Activated naive CD4-positive, alpha-beta T cell treated with anti-CD3 and anti-CD28 coated beads for 36 hours (primary cell): Measurements from ENCODE around the gene TNFRSF12A. TPM values are rescaled to one million over a fixed set of nuclear protein-coding genes. Genes with fewer than 3 reads are reported as not detected.
A peak's percentile ranks its signal among the peaks of the same experiment; 100 is the strongest.

Source experiments
- CTCF ChIA-PET: fragments of 350-600 bp; sonication (Branson Sonifier 250); formaldehyde crosslinking; loops from one replicate; lab custom pipeline; 2021; ENCODE audit warnings: antibody characterized with exemption; lab: Charles Lee
- DNase-seq: peaks from one replicate; pipeline ENCODE4 v3.0.0-alpha.2; 2020
- H3K27ac Mint-ChIP-seq: one replicate; pipeline ENCODE4 v1.8.0; 2021; ENCODE audit warnings: mild to moderate bottlenecking, mixed read lengths
- H3K27me3 Mint-ChIP-seq: one replicate; pipeline ENCODE4 v1.8.0; 2021; ENCODE audit warnings: low read depth, mixed read lengths
- H3K36me3 Mint-ChIP-seq: one replicate; pipeline ENCODE4 v1.8.0; 2021; ENCODE audit warnings: low read depth, mixed read lengths
- H3K4me1 Mint-ChIP-seq: one replicate; pipeline ENCODE4 v1.8.0; 2021; ENCODE audit warnings: low read depth, mixed read lengths
- H3K4me3 Mint-ChIP-seq: one replicate; pipeline ENCODE4 v1.8.0; 2021; ENCODE audit warnings: mild to moderate bottlenecking, moderate library complexity, mixed read lengths
- H3K9me3 Mint-ChIP-seq: one replicate; pipeline ENCODE4 v1.8.0; 2021; ENCODE audit warnings: mixed read lengths
- intact Hi-C: fragments of 100-400 bp; cut with micrococcal nuclease; formaldehyde crosslinking; loops from one replicate; pipeline ENCODE4 v1.15.1; 2023
- total RNA-seq, 2 experiments: library from RNA; stranded (reverse); gene quantifications; one replicate each; pipeline ENCODE4 v1.2.3, GENCODE V29; 2021

TNFRSF12A gene
- total RNA-seq, 2 experiments from 2014 or later: 0.88 to 0.96 TPM

- no peak for DNase-seq
- H3K4me3 Mint-ChIP-seq: peak overlapping the region; percentile 59
- CTCF ChIA-PET: interaction anchor here (13.3 kb wide), 1 partner anchor 22 kb away, joined by 310 read pairs; the partner anchor contains the start of genes CLDN6, HCFC1R1, THOC6 and TNFRSF12A
- H3K9me3 Mint-ChIP-seq: no peaks in the 10 kb centered on the region
- peaks cover 2% of the 10 kb centered on the region for H3K27me3 Mint-ChIP-seq
- intact Hi-C loops: loop anchor here (1.0 to 2.0 kb wide), 2 partner anchors 16 to 119 kb away; partner anchors contain the start of gene TNFRSF12A
- H3K36me3 Mint-ChIP-seq: no peaks in the 10 kb centered on the region
- H3K4me1 Mint-ChIP-seq: peaks cover 25% of the 10 kb centered on the region
- no peak overlapping the region for H3K27ac Mint-ChIP-seq
Measured at GRCh38 chr16:3004781-3005284, 15.3 kb upstream of the TNFRSF12A start.

- Mint-ChIP-seq H3K4me1 (peaks cover 28% of the 10 kb centered on the region), H3K27ac (no peak overlapping the region), H3K4me3 (no peak overlapping the region), H3K27me3 (peaks cover 2% of the 10 kb centered on the region), H3K9me3 (no peaks in the 10 kb centered on the region), H3K36me3 (no peaks in the 10 kb centered on the region)
- CTCF ChIA-PET: interaction anchor here (0.9 to 13.3 kb wide), 4 partner anchors 19 to 127 kb away, joined by 3 to 310 read pairs (median 4); partner anchors contain the start of genes CLDN6, HCFC1R1, THOC6 and TNFRSF12A
- intact Hi-C loops: no loop called here
- DNase-seq: no peak
Measured at GRCh38 chr16:3007059-3007956, 12.9 kb upstream of the TNFRSF12A start.

- DNase-seq: no peak
- Mint-ChIP-seq H3K9me3 (no peaks in the 10 kb centered on the region), H3K4me3 (no peak overlapping the region), H3K4me1 (peaks cover 30% of the 10 kb centered on the region), H3K36me3 (no peaks in the 10 kb centered on the region), H3K27ac (no peak overlapping the region), H3K27me3 (peaks cover 2% of the 10 kb centered on the region)
- CTCF ChIA-PET: interaction anchor here (0.9 to 13.3 kb wide), 3 partner anchors 19 to 127 kb away, joined by 3 to 310 read pairs (median 3); partner anchors contain the start of genes CLDN6, HCFC1R1, THOC6 and TNFRSF12A
- intact Hi-C loops: no loop called here
Measured at GRCh38 chr16:3007957-3008689, 12.0 kb upstream of the TNFRSF12A start.

GRCh38 chr16:3008690-3009037 lies 11.5 kb upstream of the TNFRSF12A start:
- CTCF ChIA-PET: interaction anchor here (13.3 kb wide), 1 partner anchor 18 kb away, joined by 310 read pairs; the partner anchor contains the start of genes CLDN6, HCFC1R1, THOC6 and TNFRSF12A
- Mint-ChIP-seq H3K36me3 (no peaks in the 10 kb centered on the region), H3K27me3 (peaks cover 2% of the 10 kb centered on the region), H3K9me3 (no peaks in the 10 kb centered on the region), H3K4me1 (peaks cover 30% of the 10 kb centered on the region), H3K4me3 (no peak overlapping the region), H3K27ac (no peak overlapping the region)
- DNase-seq: no peak
- intact Hi-C loops: no loop called here

GRCh38 chr16:3009568-3010390 lies 10.4 kb upstream of the TNFRSF12A start:
- Mint-ChIP-seq H3K36me3 (no peaks in the 10 kb centered on the region), H3K27ac (no peak overlapping the region), H3K4me1 (peaks cover 30% of the 10 kb centered on the region), H3K9me3 (no peaks in the 10 kb centered on the region), H3K27me3 (peaks cover 2% of the 10 kb centered on the region), H3K4me3 (no peak overlapping the region)
- no peak for DNase-seq
- intact Hi-C loops: no loop called here
- CTCF ChIA-PET: interaction anchor here (0.6 to 13.3 kb wide), 2 partner anchors 17 to 387 kb away, joined by 3 to 310 read pairs; partner anchors contain the start of genes CLDN6, HCFC1R1, THOC6 and TNFRSF12A

- Mint-ChIP-seq H3K9me3 (no peaks in the 10 kb centered on the region), H3K36me3 (no peaks in the 10 kb centered on the region), H3K4me1 (peaks cover 30% of the 10 kb centered on the region), H3K27me3 (peaks cover 2% of the 10 kb centered on the region), H3K27ac (no peak overlapping the region), H3K4me3 (no peak overlapping the region)
- intact Hi-C loops: no loop called here
- DNase-seq: no peak
- CTCF ChIA-PET: interaction anchor here (0.6 to 13.3 kb wide), 2 partner anchors 16 to 386 kb away, joined by 3 to 310 read pairs; partner anchors contain the start of genes CLDN6, HCFC1R1, THOC6 and TNFRSF12A
Measured at GRCh38 chr16:3010510-3010909, 9.7 kb upstream of the TNFRSF12A start.

- Mint-ChIP-seq H3K9me3 (no peaks in the 10 kb centered on the region), H3K4me3 (no peak overlapping the region), H3K27me3 (no peaks in the 10 kb centered on the region), H3K27ac (no peak overlapping the region), H3K36me3 (no peaks in the 10 kb centered on the region), H3K4me1 (peaks cover 22% of the 10 kb centered on the region)
- DNase-seq: no peak
- intact Hi-C loops: no loop called here
- CTCF ChIA-PET: interaction anchor here (13.3 kb wide), 1 partner anchor 15 kb away, joined by 310 read pairs; the partner anchor contains the start of genes CLDN6, HCFC1R1, THOC6 and TNFRSF12A
Measured at GRCh38 chr16:3012246-3012645, 7.9 kb upstream of the TNFRSF12A start.

GRCh38 chr16:3012828-3013420 lies 7.2 kb upstream of the TNFRSF12A start, which contains the start of gene CLDN9:
TSS of gene CLDN9 (plus strand) at chr16:3012923. CDS start at chr16:3013363, 440 bp downstream.
- no peak within 1 kb of the TSS for H3K27ac Mint-ChIP-seq
- CTCF ChIA-PET: interaction anchor here (13.3 kb wide), 1 partner anchor 14 kb away, joined by 310 read pairs; the partner anchor contains the start of genes CLDN6, HCFC1R1, THOC6 and TNFRSF12A
- no peaks in the 10 kb centered on the region for H3K36me3 Mint-ChIP-seq
- no peak within 1 kb of the TSS for H3K4me3 Mint-ChIP-seq
- H3K9me3 Mint-ChIP-seq: no peaks in the 10 kb centered on the region
- DNase-seq: no peak
- no peaks in the 10 kb centered on the region for H3K27me3 Mint-ChIP-seq
- H3K4me1 Mint-ChIP-seq: peaks cover 15% of the 10 kb centered on the region
- intact Hi-C loops: no loop called here

- CTCF ChIA-PET: interaction anchor here (1.0 kb wide), 1 partner anchor 31 kb away, joined by 4 read pairs; no protein-coding TSS in a partner anchor
- peaks cover 14% of the 10 kb centered on the region for H3K4me1 Mint-ChIP-seq
- H3K27me3 Mint-ChIP-seq: peaks cover 2% of the 10 kb centered on the region
- intact Hi-C loops: no loop called here
- no peaks in the 10 kb centered on the region for H3K36me3 Mint-ChIP-seq
- no peaks in the 10 kb centered on the region for H3K9me3 Mint-ChIP-seq
- no peak overlapping the region for H3K27ac Mint-ChIP-seq
- no peak overlapping the region for H3K4me3 Mint-ChIP-seq
- DNase-seq: no peak
Measured at GRCh38 chr16:3013491-3013951, 6.6 kb upstream of the TNFRSF12A start.

GRCh38 chr16:3013998-3014690 lies 6.0 kb upstream of the TNFRSF12A start:
- no peak for DNase-seq
- no peaks in the 10 kb centered on the region for H3K9me3 Mint-ChIP-seq
- intact Hi-C loops: no loop called here
- CTCF ChIA-PET: interaction anchor here (1.0 kb wide), 1 partner anchor 32 kb away, joined by 4 read pairs; no protein-coding TSS in a partner anchor
- H3K27me3 Mint-ChIP-seq: peaks cover 3% of the 10 kb centered on the region
- no peaks in the 10 kb centered on the region for H3K36me3 Mint-ChIP-seq
- H3K27ac Mint-ChIP-seq: no peak overlapping the region
- H3K4me3 Mint-ChIP-seq: no peak overlapping the region
- peaks cover 10% of the 10 kb centered on the region for H3K4me1 Mint-ChIP-seq
